Measurements from ENCODE around the gene TSPAN4.

TSPAN4 gene

DNA sequence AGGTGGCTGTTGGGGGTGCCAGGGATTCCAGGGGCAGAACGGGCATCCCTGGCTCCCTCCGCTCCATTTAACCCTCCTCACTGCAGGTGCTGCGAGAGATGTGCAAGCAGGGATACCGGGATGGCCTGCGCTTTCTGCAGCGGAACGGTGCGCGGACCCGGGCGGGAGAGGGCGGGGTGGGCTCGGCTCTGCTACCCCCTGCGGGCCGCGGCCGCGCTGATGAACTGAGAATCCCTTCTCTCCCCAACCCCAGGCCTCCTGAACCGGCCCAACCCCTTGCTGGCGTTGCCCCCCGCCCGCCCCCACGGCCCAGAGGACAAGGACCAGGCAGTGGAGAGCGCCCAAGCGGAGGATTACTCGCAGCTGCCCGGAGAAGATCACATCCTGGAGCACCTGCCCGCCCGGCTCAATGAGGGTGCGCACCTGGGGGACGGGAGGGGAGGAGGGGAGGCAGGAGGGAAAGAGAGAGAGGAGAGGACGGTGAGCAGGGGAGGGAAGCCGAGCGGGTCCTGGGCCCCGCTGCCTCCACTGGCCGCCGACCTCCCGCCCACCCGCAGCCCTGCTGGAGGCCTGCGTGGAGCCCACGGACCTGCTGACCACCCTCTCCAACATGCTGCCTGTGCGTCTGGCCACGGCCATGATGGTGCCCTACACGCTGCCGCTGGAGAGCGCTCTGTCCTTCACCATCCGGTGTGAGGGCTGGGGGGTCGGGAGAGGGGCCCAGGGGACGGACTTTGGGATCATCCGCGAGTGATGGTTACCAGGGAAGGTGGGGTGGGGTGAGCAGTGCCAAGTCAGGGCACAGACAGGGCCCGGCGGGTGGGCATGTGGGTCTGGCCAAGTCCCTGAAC, 19.0 kb upstream of the TSPAN4 start:
- no peak for DNase-seq (ENCODE audit: low read depth in 2 of 2)

DNA sequence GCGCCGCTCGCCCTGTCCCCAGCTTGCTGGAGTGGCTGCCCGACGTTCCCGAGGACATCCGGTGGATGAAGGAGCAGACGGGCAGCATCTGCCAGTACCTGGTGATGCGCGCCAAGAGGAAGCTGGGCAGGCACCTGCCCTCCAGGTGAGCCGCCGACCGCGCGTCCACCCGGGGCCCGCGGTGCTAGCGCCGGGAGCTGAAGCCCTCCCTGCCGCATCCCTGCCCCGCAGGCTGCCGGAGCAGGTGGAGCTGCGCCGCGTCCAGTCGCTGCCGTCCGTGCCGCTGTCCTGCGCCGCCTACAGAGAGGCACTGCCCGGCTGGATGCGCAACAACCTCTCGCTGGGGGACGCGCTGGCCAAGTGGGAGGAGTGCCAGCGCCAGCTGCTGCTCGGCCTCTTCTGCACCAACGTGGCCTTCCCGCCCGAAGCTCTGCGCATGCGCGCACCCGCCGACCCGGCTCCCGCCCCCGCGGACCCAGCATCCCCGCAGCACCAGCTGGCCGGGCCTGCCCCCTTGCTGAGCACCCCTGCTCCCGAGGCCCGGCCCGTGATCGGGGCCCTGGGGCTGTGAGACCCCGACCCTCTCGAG, 18.3 kb upstream of the TSPAN4 start:
- no peak for DNase-seq (ENCODE audit: low read depth in 2 of 2)

DNA sequence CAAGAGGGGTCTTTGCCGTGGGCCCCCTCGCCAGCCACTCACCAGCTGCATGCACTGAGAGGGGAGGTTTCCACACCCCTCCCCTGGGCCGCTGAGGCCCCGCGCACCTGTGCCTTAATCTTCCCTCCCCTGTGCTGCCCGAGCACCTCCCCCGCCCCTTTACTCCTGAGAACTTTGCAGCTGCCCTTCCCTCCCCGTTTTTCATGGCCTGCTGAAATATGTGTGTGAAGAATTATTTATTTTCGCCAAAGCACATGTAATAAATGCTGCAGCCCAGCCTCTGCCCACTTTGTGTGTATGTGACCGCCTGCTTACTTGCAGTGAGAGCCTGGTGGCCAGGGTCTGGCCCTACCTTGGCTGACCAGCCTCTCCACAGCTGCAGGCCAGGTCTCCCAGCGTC, 17.7 kb upstream of the TSPAN4 start:
- DNase-seq (ENCODE audit: low read depth in 2 of 2): no peak

DNA sequence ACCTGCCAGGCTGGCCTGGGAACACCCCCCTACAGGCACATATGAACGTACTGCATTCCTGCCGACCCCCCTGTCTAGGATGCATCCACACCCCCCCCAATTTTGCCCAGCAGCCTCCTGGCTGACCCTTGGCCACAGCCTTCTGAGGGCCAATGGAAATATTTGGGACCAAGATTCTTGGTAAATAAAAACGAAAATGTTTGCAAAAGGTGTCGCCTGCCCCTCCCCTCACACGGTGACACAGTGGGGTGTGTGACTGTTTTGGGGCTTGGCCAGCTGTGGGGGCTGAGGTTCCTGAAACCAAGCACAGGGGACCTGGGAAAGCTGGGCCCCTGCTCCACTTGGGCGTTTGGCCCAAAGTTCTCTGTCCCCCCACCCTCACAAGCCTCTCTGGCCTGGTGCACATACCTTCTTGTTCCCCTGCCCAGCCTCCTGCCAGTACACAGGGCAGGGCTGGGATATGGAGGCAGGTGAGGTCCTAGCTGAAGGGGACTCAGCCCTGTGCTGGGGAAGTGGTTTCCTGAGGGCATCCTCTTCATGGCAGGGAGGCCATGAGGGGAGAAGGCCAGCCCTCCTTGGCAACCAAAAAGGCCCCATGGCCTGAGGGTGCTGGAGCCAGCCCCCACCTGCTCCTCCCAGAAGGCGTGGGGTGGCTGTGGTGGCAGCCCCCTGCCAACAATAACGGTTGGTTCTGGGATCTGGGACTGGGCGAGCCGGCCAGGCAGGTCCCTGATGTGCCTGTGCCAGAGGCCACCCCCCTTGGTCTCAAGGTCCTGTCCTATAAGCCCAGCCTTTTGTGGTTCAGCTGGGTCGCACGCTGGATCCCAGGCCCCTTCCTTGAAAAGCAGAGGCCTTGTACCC, 17.1 kb upstream of the TSPAN4 start:
- DNase-seq (ENCODE audit: low read depth in 2 of 2): no peak

DNA sequence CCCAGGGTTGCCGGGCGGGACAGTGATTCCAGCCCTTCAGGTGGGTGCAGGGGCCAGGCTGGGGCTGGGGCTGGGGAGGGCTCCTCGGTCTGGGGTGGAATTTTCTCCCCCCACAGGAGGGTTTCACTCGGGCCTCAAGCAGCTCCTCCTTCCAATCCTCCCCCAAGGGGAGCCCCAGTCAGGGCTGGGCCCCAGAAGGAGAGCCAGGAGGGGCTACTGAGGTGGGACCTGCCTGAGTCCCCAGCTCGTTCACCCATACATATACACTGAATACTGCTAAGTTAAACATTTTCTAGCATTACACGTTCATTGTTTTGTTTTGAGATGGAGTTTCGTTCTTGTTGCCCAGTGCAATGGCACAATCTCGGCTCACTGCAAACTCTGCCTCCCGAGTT, 16.4 kb upstream of the TSPAN4 start:
- no peak for DNase-seq (ENCODE audit: low read depth in 2 of 2)

DNA sequence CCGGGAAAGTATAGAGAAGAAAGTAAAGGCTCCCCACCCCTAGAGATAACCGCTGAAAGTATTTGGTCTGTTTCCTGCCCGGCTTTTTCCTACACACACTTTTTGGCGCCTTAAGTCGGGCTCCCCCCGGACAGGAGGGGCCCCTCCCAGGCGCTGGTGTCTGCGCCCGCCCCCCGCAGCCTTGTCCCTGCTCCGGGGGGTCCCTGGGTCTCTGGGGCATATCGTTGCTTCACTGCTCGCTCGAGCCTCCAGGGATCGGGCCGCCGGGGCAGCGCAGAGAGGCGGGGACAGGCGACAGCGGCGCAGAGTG, 15.9 kb upstream of the TSPAN4 start:
- no peak for DNase-seq (ENCODE audit: low read depth in 2 of 2)

DNA sequence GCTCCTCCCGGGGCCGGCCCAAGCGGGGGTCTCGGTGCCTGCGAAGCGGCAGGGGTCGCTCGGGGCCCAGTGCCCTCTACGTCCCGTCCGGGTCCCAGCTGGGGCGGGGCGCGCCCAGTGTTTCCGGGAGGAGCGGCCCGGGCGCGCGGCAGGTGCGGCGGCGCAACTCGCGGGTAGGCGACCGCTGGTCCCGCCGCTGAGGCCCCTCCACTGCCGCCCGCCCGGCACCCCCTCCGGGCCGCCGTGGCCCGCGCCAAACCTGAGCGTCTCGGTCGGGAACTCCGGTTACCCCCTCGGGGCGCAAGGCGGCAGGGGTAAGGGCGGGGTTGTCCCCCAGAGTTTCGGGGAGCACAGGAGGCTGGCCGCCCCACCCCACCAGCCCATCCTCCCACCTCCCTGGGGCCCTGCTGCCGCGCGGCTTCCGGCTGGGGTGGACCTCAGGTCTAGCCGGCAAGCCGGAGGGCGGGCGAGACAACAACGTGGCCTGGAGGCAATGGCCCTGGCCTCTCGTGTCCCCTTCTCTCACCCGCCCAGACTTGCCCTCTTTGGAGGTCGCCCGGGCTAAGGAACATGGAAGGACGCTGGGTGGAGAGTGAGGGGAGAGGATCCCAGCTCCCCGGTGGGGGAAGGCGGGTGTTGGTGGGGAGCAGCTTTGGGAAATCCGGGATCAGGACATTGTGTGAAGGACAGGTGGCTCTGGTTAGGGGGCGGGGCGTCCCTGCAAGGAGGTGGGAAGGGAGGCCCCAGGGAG, 15.3 kb upstream of the TSPAN4 start:
- no peak for DNase-seq (ENCODE audit: low read depth in 2 of 2)

DNA sequence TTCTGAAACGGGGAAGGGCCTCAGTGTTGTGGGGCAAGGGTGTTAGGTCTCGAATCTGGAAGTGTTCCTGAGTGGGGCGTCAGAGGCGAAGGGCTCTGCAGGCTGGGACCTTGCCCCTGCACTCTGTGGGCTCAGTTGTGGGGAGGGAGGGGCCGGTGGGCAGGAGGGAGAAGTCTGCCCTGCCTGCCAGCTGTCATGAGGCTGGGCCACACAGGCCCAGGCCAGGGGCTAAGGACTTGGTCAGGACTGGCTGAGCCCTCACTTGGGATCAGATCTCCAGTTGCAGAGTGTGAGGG, 14.8 kb upstream of the TSPAN4 start, which contains the start of gene CRACR2B:
TSS of gene CRACR2B (plus strand) at position 23 of the 296 bp plus-strand sequence. CDS start 689 bp downstream, outside the sequence.
- DNase-seq (ENCODE audit: low read depth in 2 of 2): no peak

DNA sequence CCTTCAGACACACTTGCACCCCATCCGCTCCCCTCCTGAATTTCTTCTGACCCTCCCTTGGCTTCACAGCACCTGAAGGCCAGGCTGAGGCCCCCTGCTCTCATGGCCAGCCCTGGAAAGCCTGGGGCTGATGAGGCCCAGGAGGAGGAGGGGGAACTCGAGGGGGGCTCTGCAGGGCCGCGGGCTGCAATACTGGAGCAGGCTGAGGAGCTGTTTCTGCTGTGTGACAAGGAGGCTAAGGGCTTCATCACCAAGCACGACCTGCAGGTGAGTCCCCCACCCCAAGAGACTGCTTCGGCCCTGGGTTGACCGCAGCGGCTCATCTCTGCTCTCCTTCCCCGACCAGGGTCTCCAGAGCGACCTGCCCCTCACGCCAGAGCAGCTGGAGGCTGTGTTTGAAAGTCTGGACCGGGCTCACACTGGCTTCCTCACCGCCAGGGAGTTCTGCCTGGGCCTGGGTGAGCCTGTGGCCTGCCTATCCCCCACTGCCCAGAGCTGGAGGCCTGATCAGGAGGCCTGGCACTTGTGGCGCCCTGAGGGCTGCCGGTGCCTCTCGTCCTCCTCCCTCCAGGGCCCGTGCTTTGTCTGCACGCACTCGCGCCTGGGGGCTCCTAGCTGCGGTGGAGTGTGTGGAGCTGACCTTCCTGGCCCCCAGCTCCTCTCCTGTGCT, 14.0 kb upstream of the TSPAN4 start:
- no peak for DNase-seq (ENCODE audit: low read depth in 2 of 2)

DNA sequence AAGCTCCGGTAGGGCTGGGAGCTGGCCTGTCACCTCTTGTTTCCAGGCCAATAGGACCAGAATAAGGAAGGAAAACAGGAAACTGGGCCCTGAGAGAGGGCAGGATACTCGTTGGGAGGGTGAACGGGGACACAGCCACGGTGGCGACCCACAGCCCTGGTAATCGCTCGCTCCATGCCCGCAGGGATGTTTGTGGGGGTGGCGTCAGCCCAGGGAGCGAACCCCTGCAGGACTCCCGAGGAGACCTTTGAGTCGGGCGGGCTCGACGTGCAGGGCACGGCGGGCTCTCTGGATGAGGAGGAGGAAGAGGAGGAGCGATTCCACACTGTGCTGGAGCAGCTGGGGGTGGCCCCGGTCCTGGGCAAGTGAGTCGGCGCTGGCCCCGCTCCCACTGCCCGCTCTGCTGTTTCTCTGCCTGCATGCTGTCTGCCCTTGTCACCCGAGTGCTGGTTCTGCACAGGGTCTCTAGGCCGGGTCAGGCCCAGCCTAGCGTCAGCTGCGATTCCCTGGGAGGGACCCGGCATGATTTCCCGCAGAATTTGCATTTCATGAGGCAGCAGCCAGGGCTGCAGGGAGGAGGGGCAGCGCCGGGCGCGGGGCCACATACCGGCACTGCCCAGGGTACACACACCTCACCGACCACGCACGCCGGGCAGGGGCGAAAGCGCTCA, 13.3 kb upstream of the TSPAN4 start:
- DNase-seq (ENCODE audit: low read depth in 2 of 2): no peak

DNA sequence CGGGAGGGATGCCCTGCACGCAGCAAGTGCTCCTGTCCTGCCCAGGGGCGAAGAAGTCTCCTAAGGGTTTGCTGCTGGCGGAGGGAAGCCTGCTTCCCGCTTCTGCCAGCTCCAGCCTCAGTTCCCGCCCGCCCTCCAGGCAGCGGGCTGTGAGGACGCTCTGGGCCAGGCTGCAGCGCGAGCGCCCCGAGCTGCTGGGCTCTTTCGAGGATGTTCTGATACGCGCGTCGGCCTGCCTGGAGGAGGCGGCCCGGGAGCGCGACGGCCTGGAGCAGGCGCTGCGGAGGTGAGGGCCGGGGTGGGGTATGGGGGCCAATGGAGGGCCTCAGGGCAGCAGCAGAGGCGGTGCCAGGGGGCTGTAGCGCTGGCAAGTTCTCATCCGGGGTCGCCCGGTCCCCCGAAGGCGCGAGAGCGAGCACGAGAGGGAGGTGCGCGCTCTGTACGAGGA, 12.8 kb upstream of the TSPAN4 start:
- no peak for DNase-seq (ENCODE audit: low read depth in 2 of 2)

DNA sequence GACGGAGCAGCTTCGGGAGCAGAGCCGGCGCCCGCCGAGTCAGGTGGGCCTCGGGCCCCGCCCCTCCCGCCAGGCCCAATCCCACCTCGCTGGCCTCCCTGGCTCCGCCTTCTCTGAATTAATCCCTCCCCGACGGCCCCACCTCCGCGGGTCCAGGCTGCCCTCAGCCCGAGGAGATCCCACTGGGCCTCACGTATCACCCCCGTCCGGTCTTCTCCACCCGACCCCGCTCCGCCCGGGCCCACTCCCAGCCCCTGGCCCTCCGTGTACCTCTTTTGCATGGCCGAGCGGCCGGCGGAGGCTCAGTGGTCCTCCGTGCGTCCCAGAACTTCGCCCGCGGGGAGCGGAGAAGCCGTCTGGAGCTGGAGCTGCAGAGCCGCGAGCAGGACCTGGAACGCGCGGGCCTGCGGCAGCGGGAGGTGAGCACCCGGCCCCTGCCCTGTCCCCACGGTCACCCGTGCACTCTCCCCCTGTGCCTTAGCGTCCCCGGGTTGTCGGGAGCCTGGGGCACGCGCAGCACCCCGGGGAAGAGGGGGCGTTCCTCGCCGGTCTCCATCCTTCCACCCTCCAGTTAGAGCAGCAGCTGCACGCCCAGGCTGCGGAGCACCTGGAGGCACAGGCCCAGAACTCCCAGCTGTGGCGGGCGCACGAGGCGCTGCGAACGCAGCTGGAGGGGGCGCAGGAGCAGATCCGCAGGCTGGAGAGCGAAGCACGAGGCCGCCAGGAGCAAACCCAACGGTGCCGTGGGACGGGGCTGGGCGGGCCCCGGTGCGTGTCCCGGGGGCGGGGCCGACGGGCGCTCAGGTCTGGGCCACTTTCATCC, 12.1 kb upstream of the TSPAN4 start:
- DNase-seq (ENCODE audit: low read depth in 2 of 2): peak; percentile 42 to 48

DNA sequence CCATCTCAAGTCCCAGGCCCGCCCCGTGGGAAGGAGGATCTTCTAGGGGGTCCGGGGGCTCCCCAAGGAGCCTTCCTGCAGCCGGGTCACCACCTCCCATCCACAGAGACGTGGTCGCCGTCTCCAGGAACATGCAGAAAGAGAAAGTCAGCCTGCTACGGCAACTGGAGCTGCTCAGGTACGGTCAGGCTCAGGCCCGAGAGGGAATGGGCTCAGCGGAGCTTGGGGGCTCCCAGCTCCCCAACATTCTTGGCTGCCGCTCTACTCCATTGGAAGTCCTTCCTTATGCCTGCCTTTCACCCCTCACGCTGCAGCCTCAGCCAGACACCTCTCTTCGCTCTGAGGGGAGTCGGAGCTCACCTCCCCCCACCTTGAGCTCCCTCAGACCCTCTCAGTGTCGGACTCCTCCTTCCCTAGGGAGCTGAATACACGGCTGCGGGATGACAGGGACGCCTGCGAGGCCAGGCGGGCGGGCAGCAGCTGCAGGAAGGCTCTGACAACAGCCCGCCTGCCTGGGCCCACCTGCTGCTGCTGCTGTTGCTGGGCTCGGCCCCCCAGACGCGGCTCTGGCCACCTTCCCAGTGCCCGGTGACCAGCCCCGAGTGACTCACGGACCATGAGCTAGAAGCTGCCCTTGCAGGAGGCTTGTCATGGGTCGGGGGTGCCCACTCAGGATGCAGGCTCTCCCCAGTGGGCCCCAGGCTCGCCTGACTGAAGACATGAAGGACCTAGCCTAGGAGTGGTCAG, 11.4 kb upstream of the TSPAN4 start:
- no peak for DNase-seq (ENCODE audit: low read depth in 2 of 2)

DNA sequence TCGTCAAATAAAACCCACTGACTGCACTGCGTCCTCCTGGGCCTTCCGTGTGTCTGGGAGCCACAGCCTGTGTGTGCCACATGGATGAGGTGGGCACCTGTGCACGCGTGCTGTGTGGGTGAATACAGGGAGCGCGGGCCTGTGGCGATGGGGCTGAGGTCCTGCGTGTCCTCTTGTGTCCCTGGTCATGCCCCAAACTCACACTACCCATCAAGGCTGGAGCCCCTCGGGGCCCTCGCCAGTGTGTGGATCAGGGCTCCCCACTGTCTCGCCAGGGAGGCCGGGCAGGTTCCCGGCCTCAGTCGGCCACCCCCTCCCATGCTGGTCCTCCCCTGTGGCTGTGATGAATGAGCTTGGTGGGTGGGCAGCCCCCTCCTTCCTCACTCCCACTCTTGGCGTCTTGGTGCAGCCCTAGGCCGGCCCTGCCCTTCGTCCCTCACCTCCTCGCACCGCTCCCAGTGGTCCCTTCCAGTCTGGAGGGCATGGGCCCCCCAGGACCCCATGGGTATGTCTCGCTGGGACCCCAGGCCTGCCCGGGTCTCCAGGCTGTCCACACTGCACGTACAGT, 10.6 kb upstream of the TSPAN4 start:
- no peak for DNase-seq (ENCODE audit: low read depth in 2 of 2)

DNA sequence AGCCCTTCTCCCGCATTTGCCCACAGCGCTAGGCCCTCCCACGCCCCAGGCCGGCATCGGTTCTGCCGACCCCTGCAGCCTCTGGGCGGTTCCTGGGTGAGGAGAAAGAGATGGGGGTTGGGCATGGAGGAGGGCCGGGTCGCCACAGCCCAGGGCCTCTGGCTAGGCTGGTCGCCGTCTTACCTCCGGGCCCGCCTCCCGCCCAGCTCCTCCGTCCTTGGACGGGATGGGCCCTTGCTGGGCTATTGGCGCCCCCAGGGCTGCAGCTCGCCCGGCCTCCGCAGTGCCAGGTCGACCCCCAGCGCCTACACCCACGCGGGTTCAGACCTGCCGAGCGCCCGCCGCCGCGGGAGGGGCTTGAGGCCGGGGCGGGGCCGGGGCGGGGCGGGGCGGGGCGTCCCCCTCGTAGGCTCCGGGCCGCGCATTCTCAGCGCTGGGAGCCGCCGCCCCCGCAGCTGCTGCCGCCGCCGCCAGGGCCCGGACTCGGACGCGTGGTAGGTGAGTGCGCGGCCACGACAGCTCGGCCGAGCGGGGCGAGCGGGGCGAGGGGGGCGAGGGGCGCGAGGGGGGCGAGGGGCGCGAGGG, 10.0 kb upstream of the TSPAN4 start, which contains the start of gene CD151:
TSS of gene CD151 (plus strand) at position 424 of the 585 bp plus-strand sequence. CDS start 3,118 bp downstream, outside the sequence.
- DNase-seq (ENCODE audit: low read depth in 2 of 2): peak in 1 of 2 donors; percentile 44

DNA sequence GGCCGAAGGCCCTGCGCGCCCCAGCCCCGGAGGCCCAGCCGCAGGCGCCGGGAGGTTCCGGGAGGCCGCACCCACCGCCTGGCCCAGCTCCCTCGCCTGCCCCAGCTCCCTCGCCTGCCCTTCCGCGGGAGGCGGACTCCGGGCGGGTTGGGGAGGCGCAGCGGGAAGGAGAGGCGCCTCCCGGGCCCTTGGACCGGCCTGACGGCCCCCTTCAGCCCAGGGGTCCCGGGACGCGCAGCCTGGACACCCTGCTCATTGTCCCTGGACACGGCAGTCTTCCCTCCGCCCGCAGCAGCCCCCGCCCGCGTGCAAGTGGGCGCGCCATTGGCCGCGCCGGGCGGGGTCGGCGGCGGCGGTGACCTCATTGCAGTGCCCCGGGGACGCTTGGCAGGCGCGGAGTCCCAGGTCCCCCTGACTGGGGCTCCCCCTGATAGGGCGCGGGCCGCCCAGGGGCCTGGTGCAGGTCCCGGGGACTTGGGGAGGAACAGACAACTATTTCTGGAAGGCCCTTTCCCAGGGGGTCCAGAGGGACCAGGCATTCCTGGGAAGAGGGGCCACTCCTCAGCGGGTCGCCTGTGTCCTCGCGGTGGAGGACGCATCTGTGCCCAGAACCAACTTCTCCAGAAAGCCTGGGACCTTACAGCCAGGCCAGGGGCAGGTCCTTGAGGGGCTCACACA, 9.4 kb upstream of the TSPAN4 start:
- DNase-seq (ENCODE audit: low read depth in 2 of 2): no peak

DNA sequence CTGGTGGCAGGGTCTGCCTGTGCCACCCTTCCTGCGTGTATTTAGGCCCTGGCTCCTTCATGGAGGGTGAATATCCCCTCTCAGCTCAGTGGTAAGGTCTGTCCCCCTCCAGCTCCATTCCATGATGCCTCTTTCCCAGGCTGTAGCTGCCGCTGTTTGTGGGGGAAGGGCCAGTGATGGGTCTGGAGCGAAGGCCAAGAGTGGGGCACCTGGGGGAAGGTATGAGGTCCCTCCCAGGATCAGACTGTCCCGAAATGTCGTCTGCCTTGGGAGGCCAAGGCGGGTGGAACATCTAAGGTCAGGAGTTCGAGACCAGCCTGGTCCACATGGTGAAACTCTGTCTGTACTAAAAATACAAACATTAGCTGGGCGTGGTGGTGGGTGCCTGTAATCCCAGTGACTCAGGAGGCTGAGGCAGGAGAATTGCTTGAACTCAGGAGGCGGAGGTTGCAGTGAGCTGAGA, 8.8 kb upstream of the TSPAN4 start:
- no peak for DNase-seq (ENCODE audit: low read depth in 2 of 2)

Measured in stimulated activated CD4-positive, alpha-beta T cell treated with anti-CD3 and anti-CD28 coated beads, Interleukin-4, amount 100 ng/mL, for 48 hours (primary cell).